ENCODE data around the gene CA6.
"Not testable (repeated sequence)": the region's sequence is repeated elsewhere in the genome, so short reads cannot be mapped to it uniquely, and the experiment has no call there.

The CA6 gene

GRCh38 chr1:8908388-8909151, 37.1 kb upstream of the CA6 start:
- no peak overlapping the region for H3K4me3 ChIP-seq (ENCODE audit: low read length in 2 of 2)
- H3K27ac ChIP-seq (ENCODE audit: low read depth in 2 of 2, low read length in 2 of 2), result no peak overlapping the region
- no peaks in the 10 kb centered on the region for H3K27me3 ChIP-seq (ENCODE audit: control insufficient read depth in 2 of 2, insufficient read depth in 2 of 2, low read length in 2 of 2)
- H3K36me3 ChIP-seq (ENCODE audit: control insufficient read depth in 2 of 2, insufficient read depth in 2 of 2, low read length in 2 of 2), result no peaks in the 10 kb centered on the region
- H3K4me1 ChIP-seq (ENCODE audit: control insufficient read depth in 2 of 2, insufficient read depth in 2 of 2, low read length in 2 of 2), result no peaks in the 10 kb centered on the region
- peaks cover 0 to 2% of the 10 kb centered on the region in 2 donors for H3K9me3 ChIP-seq (ENCODE audit: control insufficient read depth in 2 of 2, low read length in 2 of 2)
- no peak overlapping the region for H3K9ac ChIP-seq (ENCODE audit: low read depth in 1 of 2, low read length in 2 of 2)

- H3K4me1 ChIP-seq (ENCODE audit: control insufficient read depth in 2 of 2, insufficient read depth in 2 of 2, low read length in 2 of 2), result no peaks in the 10 kb centered on the region
- no peaks in the 10 kb centered on the region for H3K36me3 ChIP-seq (ENCODE audit: control insufficient read depth in 2 of 2, insufficient read depth in 2 of 2, low read length in 2 of 2)
- no peak overlapping the region for H3K27ac ChIP-seq (ENCODE audit: low read depth in 2 of 2, low read length in 2 of 2)
Observed at GRCh38 chr1:8910331-8910730, 35.3 kb upstream of the CA6 start.

GRCh38 chr1:8910914-8911313, 34.8 kb upstream of the CA6 start:
- H3K36me3 ChIP-seq (ENCODE audit: control insufficient read depth in 2 of 2, insufficient read depth in 2 of 2, low read length in 2 of 2), result no peaks in the 10 kb centered on the region
- H3K4me3 ChIP-seq (ENCODE audit: low read length in 2 of 2), result no peak overlapping the region
- H3K27ac ChIP-seq (ENCODE audit: low read depth in 2 of 2, low read length in 2 of 2), result no peak overlapping the region
- H3K27me3 ChIP-seq (ENCODE audit: control insufficient read depth in 2 of 2, insufficient read depth in 2 of 2, low read length in 2 of 2), result no peaks in the 10 kb centered on the region
- H3K9ac ChIP-seq (ENCODE audit: low read depth in 1 of 2, low read length in 2 of 2), result no peak overlapping the region
- H3K9me3 ChIP-seq (ENCODE audit: control insufficient read depth in 2 of 2, low read length in 2 of 2), result peaks cover 0 to 2% of the 10 kb centered on the region in 2 donors
- H3K4me1 ChIP-seq (ENCODE audit: control insufficient read depth in 2 of 2, insufficient read depth in 2 of 2, low read length in 2 of 2), result no peaks in the 10 kb centered on the region

More at GRCh38 chr1:8910331-8910730, 35.3 kb upstream of the CA6 start:
- Histone ChIP-seq H3K9me3 (ENCODE audit: control insufficient read depth in 2 of 2, low read length in 2 of 2) (peaks cover 0 to 2% of the 10 kb centered on the region in 2 donors), H3K27me3 (ENCODE audit: control insufficient read depth in 2 of 2, insufficient read depth in 2 of 2, low read length in 2 of 2) (no peaks in the 10 kb centered on the region), H3K9ac (ENCODE audit: low read depth in 1 of 2, low read length in 2 of 2) (no peak overlapping the region), H3K4me3 (ENCODE audit: low read length in 2 of 2) (no peak overlapping the region)

GRCh38 chr1:8911416-8912309, 34.0 kb upstream of the CA6 start:
- Histone ChIP-seq H3K27me3 (ENCODE audit: control insufficient read depth in 2 of 2, insufficient read depth in 2 of 2, low read length in 2 of 2) (no peaks in the 10 kb centered on the region), H3K4me1 (ENCODE audit: control insufficient read depth in 2 of 2, insufficient read depth in 2 of 2, low read length in 2 of 2) (no peaks in the 10 kb centered on the region), H3K27ac (ENCODE audit: low read depth in 2 of 2, low read length in 2 of 2) (no peak overlapping the region), H3K36me3 (ENCODE audit: control insufficient read depth in 2 of 2, insufficient read depth in 2 of 2, low read length in 2 of 2) (no peaks in the 10 kb centered on the region), H3K9ac (ENCODE audit: low read depth in 1 of 2, low read length in 2 of 2) (no peak overlapping the region), H3K9me3 (ENCODE audit: control insufficient read depth in 2 of 2, low read length in 2 of 2) (peaks cover 0 to 2% of the 10 kb centered on the region in 2 donors), H3K4me3 (ENCODE audit: low read length in 2 of 2) (no peak overlapping the region)

- Histone ChIP-seq H3K4me3 (ENCODE audit: low read length in 2 of 2) (no peak overlapping the region), H3K27me3 (ENCODE audit: control insufficient read depth in 2 of 2, insufficient read depth in 2 of 2, low read length in 2 of 2) (no peaks in the 10 kb centered on the region), H3K9me3 (ENCODE audit: control insufficient read depth in 2 of 2, low read length in 2 of 2) (peaks cover 0 to 2% of the 10 kb centered on the region in 2 donors), H3K27ac (ENCODE audit: low read depth in 2 of 2, low read length in 2 of 2) (no peak overlapping the region), H3K36me3 (ENCODE audit: control insufficient read depth in 2 of 2, insufficient read depth in 2 of 2, low read length in 2 of 2) (no peaks in the 10 kb centered on the region), H3K4me1 (ENCODE audit: control insufficient read depth in 2 of 2, insufficient read depth in 2 of 2, low read length in 2 of 2) (no peaks in the 10 kb centered on the region), H3K9ac (ENCODE audit: low read depth in 1 of 2, low read length in 2 of 2) (no peak overlapping the region)
Observed at GRCh38 chr1:8913457-8913856, 32.2 kb upstream of the CA6 start.

GRCh38 chr1:8914466-8914865, 31.2 kb upstream of the CA6 start:
- Histone ChIP-seq H3K4me1 (ENCODE audit: control insufficient read depth in 2 of 2, insufficient read depth in 2 of 2, low read length in 2 of 2) (no peaks in the 10 kb centered on the region), H3K4me3 (ENCODE audit: low read length in 2 of 2) (no peak overlapping the region), H3K27ac (ENCODE audit: low read depth in 2 of 2, low read length in 2 of 2) (no peak overlapping the region), H3K36me3 (ENCODE audit: control insufficient read depth in 2 of 2, insufficient read depth in 2 of 2, low read length in 2 of 2) (no peaks in the 10 kb centered on the region), H3K9me3 (ENCODE audit: control insufficient read depth in 2 of 2, low read length in 2 of 2) (peaks cover 0 to 2% of the 10 kb centered on the region in 2 donors), H3K9ac (ENCODE audit: low read depth in 1 of 2, low read length in 2 of 2) (no peak overlapping the region), H3K27me3 (ENCODE audit: control insufficient read depth in 2 of 2, insufficient read depth in 2 of 2, low read length in 2 of 2) (no peaks in the 10 kb centered on the region)

- H3K27me3 ChIP-seq (ENCODE audit: control insufficient read depth in 2 of 2, insufficient read depth in 2 of 2, low read length in 2 of 2), result no peaks in the 10 kb centered on the region
- H3K9me3 ChIP-seq (ENCODE audit: control insufficient read depth in 2 of 2, low read length in 2 of 2), result no peaks in the 10 kb centered on the region
- H3K27ac ChIP-seq (ENCODE audit: low read depth in 2 of 2, low read length in 2 of 2), result no peak overlapping the region
- H3K4me1 ChIP-seq (ENCODE audit: control insufficient read depth in 2 of 2, insufficient read depth in 2 of 2, low read length in 2 of 2), result no peaks in the 10 kb centered on the region
- H3K4me3 ChIP-seq (ENCODE audit: low read length in 2 of 2), result no peak overlapping the region
- H3K36me3 ChIP-seq (ENCODE audit: control insufficient read depth in 2 of 2, insufficient read depth in 2 of 2, low read length in 2 of 2), result no peaks in the 10 kb centered on the region
- H3K9ac ChIP-seq (ENCODE audit: low read depth in 1 of 2, low read length in 2 of 2), result no peak overlapping the region
Observed at GRCh38 chr1:8915446-8915845, 30.2 kb upstream of the CA6 start.

GRCh38 chr1:8917536-8917935, 28.1 kb upstream of the CA6 start:
- not testable (repeated sequence) for H3K4me3 ChIP-seq (ENCODE audit: low read length in 2 of 2); H3K36me3 ChIP-seq (ENCODE audit: control insufficient read depth in 2 of 2, insufficient read depth in 2 of 2, low read length in 2 of 2); H3K9me3 ChIP-seq (ENCODE audit: control insufficient read depth in 2 of 2, low read length in 2 of 2); H3K27ac ChIP-seq (ENCODE audit: low read depth in 2 of 2, low read length in 2 of 2); H3K4me1 ChIP-seq (ENCODE audit: control insufficient read depth in 2 of 2, insufficient read depth in 2 of 2, low read length in 2 of 2); H3K27me3 ChIP-seq (ENCODE audit: control insufficient read depth in 2 of 2, insufficient read depth in 2 of 2, low read length in 2 of 2); H3K9ac ChIP-seq (ENCODE audit: low read depth in 1 of 2, low read length in 2 of 2)

- no peak overlapping the region for H3K27ac ChIP-seq (ENCODE audit: low read depth in 2 of 2, low read length in 2 of 2)
- no peaks in the 10 kb centered on the region for H3K4me1 ChIP-seq (ENCODE audit: control insufficient read depth in 2 of 2, insufficient read depth in 2 of 2, low read length in 2 of 2)
Observed at GRCh38 chr1:8922962-8923361, 22.7 kb upstream of the CA6 start.

GRCh38 chr1:8925406-8925805, 20.3 kb upstream of the CA6 start:
- H3K9ac ChIP-seq (ENCODE audit: low read depth in 1 of 2, low read length in 2 of 2), result no peak overlapping the region
- no peak overlapping the region for H3K27ac ChIP-seq (ENCODE audit: low read depth in 2 of 2, low read length in 2 of 2)
- H3K27me3 ChIP-seq (ENCODE audit: control insufficient read depth in 2 of 2, insufficient read depth in 2 of 2, low read length in 2 of 2), result no peaks in the 10 kb centered on the region
- no peak overlapping the region for H3K4me3 ChIP-seq (ENCODE audit: low read length in 2 of 2)
- H3K9me3 ChIP-seq (ENCODE audit: control insufficient read depth in 2 of 2, low read length in 2 of 2), result no peaks in the 10 kb centered on the region
- no peaks in the 10 kb centered on the region for H3K36me3 ChIP-seq (ENCODE audit: control insufficient read depth in 2 of 2, insufficient read depth in 2 of 2, low read length in 2 of 2)
- no peaks in the 10 kb centered on the region for H3K4me1 ChIP-seq (ENCODE audit: control insufficient read depth in 2 of 2, insufficient read depth in 2 of 2, low read length in 2 of 2)

More at GRCh38 chr1:8922962-8923361, 22.7 kb upstream of the CA6 start:
- Histone ChIP-seq H3K9ac (ENCODE audit: low read depth in 1 of 2, low read length in 2 of 2) (no peak overlapping the region), H3K4me3 (ENCODE audit: low read length in 2 of 2) (no peak overlapping the region), H3K36me3 (ENCODE audit: control insufficient read depth in 2 of 2, insufficient read depth in 2 of 2, low read length in 2 of 2) (no peaks in the 10 kb centered on the region), H3K9me3 (ENCODE audit: control insufficient read depth in 2 of 2, low read length in 2 of 2) (no peaks in the 10 kb centered on the region), H3K27me3 (ENCODE audit: control insufficient read depth in 2 of 2, insufficient read depth in 2 of 2, low read length in 2 of 2) (no peaks in the 10 kb centered on the region)

All from mucosa of rectum (tissue), 2 donors.